ENCODE data around the gene AAMP.

GRCh38 chr2:218318241-218318640 is 48.3 kb upstream of the AAMP start:
- TF ChIP-seq GATA2 (IDR thresholded peaks at IDR 0.05; ENCODE audit: low read depth, low read length), result no peak
- no peak for TF ChIP-seq GATA3 (IDR thresholded peaks at IDR 0.05; ENCODE audit: low read depth, low read length)
